ENCODE results near the gene EOLA2. TPM values are rescaled to one million over a fixed set of nuclear protein-coding genes. Genes with fewer than 3 reads are reported as not detected.

Gene EOLA2
- polyA plus RNA-seq, 3 donors = 10.1 to 66.6 (median 22.5) TPM

DNA sequence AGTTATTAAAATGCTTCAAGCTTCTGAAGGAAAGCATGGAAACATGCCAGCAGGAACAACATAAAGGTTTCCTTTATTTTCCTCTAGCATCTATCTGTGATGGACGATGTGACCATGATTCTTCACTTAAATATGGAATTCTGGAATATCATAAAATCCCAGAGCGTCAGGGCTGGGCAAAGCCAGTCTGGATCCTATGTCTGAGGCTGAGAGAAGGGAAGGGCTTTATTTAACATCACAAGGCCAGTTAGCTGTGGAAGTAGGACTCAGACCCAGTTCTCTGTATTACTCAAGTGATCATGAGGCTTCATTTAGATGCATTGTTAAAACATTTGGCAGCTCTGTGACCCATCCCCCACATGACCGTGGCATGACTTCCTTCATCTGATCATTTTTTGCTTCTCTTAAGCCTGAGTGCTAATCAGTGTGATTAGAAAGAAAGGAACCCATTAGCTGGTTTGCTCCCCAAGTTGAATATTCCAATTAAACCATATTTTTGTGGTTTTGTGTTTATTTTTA lies 40.9 kb upstream of the EOLA2 start:
- intact Hi-C loops (cut with micrococcal nuclease) = no loop called here
- H3K4me1 Mint-ChIP-seq = no peaks in the 10 kb centered on the region
- no peaks in the 10 kb centered on the region for H4K20me1 ChIP-seq (ENCODE audit: insufficient read depth, low read length)
- H3K4me1 ChIP-seq (ENCODE audit: control insufficient read depth in 1 of 2, insufficient read depth in 2 of 2, low read length in 2 of 2) = no peaks in the 10 kb centered on the region
- TF ChIP-seq, protein P1, sequence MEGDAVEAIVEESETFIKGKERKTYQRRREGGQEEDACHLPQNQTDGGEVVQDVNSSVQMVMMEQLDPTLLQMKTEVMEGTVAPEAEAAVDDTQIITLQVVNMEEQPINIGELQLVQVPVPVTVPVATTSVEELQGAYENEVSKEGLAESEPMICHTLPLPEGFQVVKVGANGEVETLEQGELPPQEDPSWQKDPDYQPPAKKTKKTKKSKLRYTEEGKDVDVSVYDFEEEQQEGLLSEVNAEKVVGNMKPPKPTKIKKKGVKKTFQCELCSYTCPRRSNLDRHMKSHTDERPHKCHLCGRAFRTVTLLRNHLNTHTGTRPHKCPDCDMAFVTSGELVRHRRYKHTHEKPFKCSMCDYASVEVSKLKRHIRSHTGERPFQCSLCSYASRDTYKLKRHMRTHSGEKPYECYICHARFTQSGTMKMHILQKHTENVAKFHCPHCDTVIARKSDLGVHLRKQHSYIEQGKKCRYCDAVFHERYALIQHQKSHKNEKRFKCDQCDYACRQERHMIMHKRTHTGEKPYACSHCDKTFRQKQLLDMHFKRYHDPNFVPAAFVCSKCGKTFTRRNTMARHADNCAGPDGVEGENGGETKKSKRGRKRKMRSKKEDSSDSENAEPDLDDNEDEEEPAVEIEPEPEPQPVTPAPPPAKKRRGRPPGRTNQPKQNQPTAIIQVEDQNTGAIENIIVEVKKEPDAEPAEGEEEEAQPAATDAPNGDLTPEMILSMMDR (IDR thresholded peaks at IDR 0.05) = no peak
- no peak overlapping the region for H3K4me2 ChIP-seq (replicated peaks; ENCODE audit: extremely low read depth, low read length, poor library complexity, severe bottlenecking)
- H3K27ac Mint-ChIP-seq = no peak overlapping the region
- no CpG with 5 or more reads among the region's 3 CpGs for WGBS (ENCODE audit: insufficient coverage)
- H3K36me3 ChIP-seq (replicated peaks in 1 of 2; ENCODE audit: control insufficient read depth in 1 of 2, insufficient read depth in 2 of 2, low read length in 2 of 2) = no peaks in the 10 kb centered on the region
- H3K9me3 Mint-ChIP-seq = peaks cover 0 to 2% (median 0%) of the 10 kb centered on the region in 7 donors
- H3K9ac ChIP-seq (ENCODE audit: insufficient read depth, low read length, poor library complexity, severe bottlenecking) = no peak overlapping the region
- H3K4me3 Mint-ChIP-seq = no peak overlapping the region
- no peak overlapping the region for H3K27ac ChIP-seq (ENCODE audit: low read depth in 1 of 2, low read length in 2 of 2)
- peaks cover 0 to 2% of the 10 kb centered on the region in 2 donors for H3K36me3 Mint-ChIP-seq
- no peak overlapping the region for H2AFZ ChIP-seq (ENCODE audit: insufficient read depth, low read depth, low read length, poor library complexity, severe bottlenecking)
- DNase-seq = no peak
- H3K4me3 ChIP-seq (replicated peaks in 1 of 3; ENCODE audit: low read depth in 2 of 3, low read length in 3 of 3) = no peak overlapping the region
- H3K79me2 ChIP-seq (ENCODE audit: insufficient read depth, low read length) = no peaks in the 10 kb centered on the region
- H3K27me3 Mint-ChIP-seq (ENCODE audit: low read depth in 3 of 3) = no peaks in the 10 kb centered on the region
- H3K9me3 ChIP-seq (replicated peaks in 1 of 2; ENCODE audit: control insufficient read depth in 1 of 2, insufficient read depth in 1 of 2, low read length in 2 of 2) = no peaks in the 10 kb centered on the region
- no peaks in the 10 kb centered on the region for H3K27me3 ChIP-seq (ENCODE audit: control insufficient read depth in 2 of 2, insufficient read depth in 2 of 2, low read length in 2 of 2)

DNA sequence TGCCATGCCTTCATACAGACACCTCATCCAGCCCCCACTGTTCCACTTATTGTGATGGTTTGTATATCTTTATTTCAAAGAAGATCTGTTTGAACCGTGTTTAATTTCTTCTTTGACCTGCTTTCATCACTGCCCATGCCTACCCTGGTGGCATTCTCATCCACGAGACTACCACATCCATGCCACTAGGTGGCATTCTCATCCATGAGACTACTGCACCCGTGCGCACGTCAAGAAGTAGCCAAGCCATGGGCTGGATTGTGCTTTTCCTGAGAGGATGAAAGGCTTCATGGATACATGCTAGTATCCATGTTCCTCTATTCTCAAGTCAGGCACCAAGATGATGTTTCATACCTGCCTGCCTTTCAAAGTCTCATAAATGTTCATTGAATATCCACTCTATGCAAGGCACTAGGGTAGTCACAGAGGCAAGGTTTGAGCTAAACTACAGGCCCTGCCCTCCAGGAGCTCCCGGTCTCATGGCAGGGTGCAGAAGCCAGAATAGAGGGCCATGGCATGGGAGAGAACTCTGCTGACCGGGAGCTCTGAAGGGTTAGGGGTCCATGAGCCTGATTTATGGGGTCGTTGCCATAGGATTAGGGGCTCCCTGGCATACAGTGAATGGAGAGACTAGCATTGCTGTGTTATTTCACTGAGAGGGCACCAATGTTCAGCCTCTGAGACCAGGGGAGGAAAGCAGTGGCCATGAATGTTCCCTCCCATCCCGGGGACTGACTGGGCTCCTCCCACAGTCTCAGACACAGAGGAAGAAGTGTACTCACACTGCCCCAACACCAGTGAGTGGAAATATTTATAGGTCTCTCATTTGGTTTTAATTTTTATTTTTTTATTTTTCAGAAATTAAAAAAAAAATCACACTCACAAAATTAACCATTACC lies 24.8 kb upstream of the EOLA2 start:
- no peaks in the 10 kb centered on the region for H3K27me3 ChIP-seq (ENCODE audit: control insufficient read depth in 2 of 2, insufficient read depth in 2 of 2, low read length in 2 of 2)
- WGBS (ENCODE audit: insufficient coverage) = 7% methylated on average over 3 of the region's 9 CpGs
- H3K9me3 Mint-ChIP-seq = no peaks in the 10 kb centered on the region
- H3K9ac ChIP-seq (ENCODE audit: insufficient read depth, low read length, poor library complexity, severe bottlenecking) = no peak overlapping the region
- H3K36me3 Mint-ChIP-seq = peaks cover 32 to 46% of the 10 kb centered on the region in 2 donors
- peak overlapping the region in 1 of 7 donors; percentile 12 for H3K27ac Mint-ChIP-seq
- no peaks in the 10 kb centered on the region for H4K20me1 ChIP-seq (ENCODE audit: insufficient read depth, low read length)
- H3K9me3 ChIP-seq (replicated peaks in 1 of 2; ENCODE audit: control insufficient read depth in 1 of 2, insufficient read depth in 1 of 2, low read length in 2 of 2) = no peaks in the 10 kb centered on the region
- peaks cover 21 to 49% of the 10 kb centered on the region in 2 donors for H3K36me3 ChIP-seq (replicated peaks in 1 of 2; ENCODE audit: control insufficient read depth in 1 of 2, insufficient read depth in 2 of 2, low read length in 2 of 2)
- H3K79me2 ChIP-seq (ENCODE audit: insufficient read depth, low read length) = no peaks in the 10 kb centered on the region
- H3K4me2 ChIP-seq (replicated peaks; ENCODE audit: extremely low read depth, low read length, poor library complexity, severe bottlenecking) = no peak overlapping the region
- H3K4me3 ChIP-seq (replicated peaks in 1 of 3; ENCODE audit: low read depth in 2 of 3, low read length in 3 of 3) = no peak overlapping the region
- no peak overlapping the region for H3K27ac ChIP-seq (ENCODE audit: low read depth in 1 of 2, low read length in 2 of 2)
- H2AFZ ChIP-seq (ENCODE audit: insufficient read depth, low read depth, low read length, poor library complexity, severe bottlenecking) = no peak overlapping the region
- DNase-seq = peak in 2 of 3 donors; percentile 3 to 5
- TF ChIP-seq, protein P1 (IDR thresholded peaks at IDR 0.05) = peak; percentile 45
- no peaks in the 10 kb centered on the region for H3K4me1 ChIP-seq (ENCODE audit: control insufficient read depth in 1 of 2, insufficient read depth in 2 of 2, low read length in 2 of 2)
- intact Hi-C loops (cut with micrococcal nuclease) = loop anchor here in 1 of 2 donors (10.0 kb wide), 1 partner anchor 612 kb away; no protein-coding TSS in a partner anchor
- H3K27me3 Mint-ChIP-seq (ENCODE audit: low read depth in 3 of 3) = peaks cover 0 to 2% (median 0%) of the 10 kb centered on the region in 3 donors
- no peak overlapping the region for H3K4me3 Mint-ChIP-seq
- H3K4me1 Mint-ChIP-seq = no peaks in the 10 kb centered on the region

Data from CD14-positive monocyte (primary cell).